ENCODE results near the gene FSTL5.

The FSTL5 gene

GRCh38 chr4:161827013-161827412, 336.8 kb downstream of the FSTL5 start:
- no peak for DNase-seq (ENCODE audit: low spot score in 2 of 2)
- H3K27me3 ChIP-seq (ENCODE audit: low read depth): no peaks in the 10 kb centered on the region
- no peaks in the 10 kb centered on the region for H3K4me1 ChIP-seq
- H3K9me3 ChIP-seq: no peaks in the 10 kb centered on the region
- no peak overlapping the region for H3K4me3 ChIP-seq
- in situ Hi-C loops (cut with MboI; ENCODE audit: low sequenced_read_pairs): no loop called here
- H3K36me3 ChIP-seq (replicated peaks): no peaks in the 10 kb centered on the region

DNA sequence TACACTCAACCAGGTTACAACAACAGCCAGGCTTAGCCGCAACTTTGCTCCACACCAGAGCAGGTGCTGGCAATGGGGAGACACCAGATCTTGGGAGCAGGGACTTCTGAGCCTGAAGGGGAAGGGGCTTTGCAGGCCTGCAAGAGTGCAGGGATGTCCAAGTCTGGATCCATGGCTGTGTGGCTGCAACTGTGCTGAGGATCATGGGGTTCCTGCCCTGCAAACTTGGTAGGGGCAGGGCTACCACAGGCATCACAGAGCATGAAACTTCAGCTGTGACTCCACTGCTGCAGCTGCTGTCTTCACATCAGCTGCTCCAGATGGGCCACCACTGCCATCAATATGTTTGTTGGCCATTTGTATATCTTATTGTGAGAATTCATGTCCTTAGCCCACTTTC, 340.4 kb downstream of the FSTL5 start:
- no peaks in the 10 kb centered on the region for H3K36me3 ChIP-seq (replicated peaks)
- H3K9me3 ChIP-seq: no peaks in the 10 kb centered on the region
- no peak for DNase-seq (ENCODE audit: low spot score in 2 of 2)
- no peak overlapping the region for H3K4me3 ChIP-seq
- H3K27me3 ChIP-seq (ENCODE audit: low read depth): no peaks in the 10 kb centered on the region
- in situ Hi-C loops (cut with MboI; ENCODE audit: low sequenced_read_pairs): no loop called here
- no peaks in the 10 kb centered on the region for H3K4me1 ChIP-seq

GRCh38 chr4:161822174-161822573, 341.6 kb downstream of the FSTL5 start:
- no peak overlapping the region for H3K4me3 ChIP-seq
- no peaks in the 10 kb centered on the region for H3K36me3 ChIP-seq (replicated peaks)
- in situ Hi-C loops (cut with MboI; ENCODE audit: low sequenced_read_pairs): no loop called here
- no peaks in the 10 kb centered on the region for H3K4me1 ChIP-seq
- no peak for DNase-seq (ENCODE audit: low spot score in 2 of 2)
- no peaks in the 10 kb centered on the region for H3K27me3 ChIP-seq (ENCODE audit: low read depth)
- no peaks in the 10 kb centered on the region for H3K9me3 ChIP-seq

GRCh38 chr4:161817914-161818313, 345.9 kb downstream of the FSTL5 start:
- Histone ChIP-seq H3K27me3 (ENCODE audit: low read depth) (no peaks in the 10 kb centered on the region), H3K9me3 (no peaks in the 10 kb centered on the region), H3K4me1 (no peaks in the 10 kb centered on the region), H3K36me3 (replicated peaks) (no peaks in the 10 kb centered on the region), H3K4me3 (no peak overlapping the region)
- no peak for DNase-seq (ENCODE audit: low spot score in 2 of 2)
- in situ Hi-C loops (cut with MboI; ENCODE audit: low sequenced_read_pairs): no loop called here

- no peak overlapping the region for H3K4me3 ChIP-seq
- DNase-seq (ENCODE audit: low spot score in 2 of 2): no peak
- in situ Hi-C loops (cut with MboI; ENCODE audit: low sequenced_read_pairs): no loop called here
- no peaks in the 10 kb centered on the region for H3K36me3 ChIP-seq (replicated peaks)
- H3K4me1 ChIP-seq: no peaks in the 10 kb centered on the region
- no peaks in the 10 kb centered on the region for H3K9me3 ChIP-seq
- H3K27me3 ChIP-seq (ENCODE audit: low read depth): no peaks in the 10 kb centered on the region
Measured at GRCh38 chr4:161816958-161817357, 346.8 kb downstream of the FSTL5 start.

GRCh38 chr4:161815841-161816240, 348.0 kb downstream of the FSTL5 start:
- H3K27me3 ChIP-seq (ENCODE audit: low read depth): no peaks in the 10 kb centered on the region
- H3K4me1 ChIP-seq: no peaks in the 10 kb centered on the region
- no peak for DNase-seq (ENCODE audit: low spot score in 2 of 2)
- no peaks in the 10 kb centered on the region for H3K9me3 ChIP-seq
- no peaks in the 10 kb centered on the region for H3K36me3 ChIP-seq (replicated peaks)
- in situ Hi-C loops (cut with MboI; ENCODE audit: low sequenced_read_pairs): no loop called here
- no peak overlapping the region for H3K4me3 ChIP-seq

DNA sequence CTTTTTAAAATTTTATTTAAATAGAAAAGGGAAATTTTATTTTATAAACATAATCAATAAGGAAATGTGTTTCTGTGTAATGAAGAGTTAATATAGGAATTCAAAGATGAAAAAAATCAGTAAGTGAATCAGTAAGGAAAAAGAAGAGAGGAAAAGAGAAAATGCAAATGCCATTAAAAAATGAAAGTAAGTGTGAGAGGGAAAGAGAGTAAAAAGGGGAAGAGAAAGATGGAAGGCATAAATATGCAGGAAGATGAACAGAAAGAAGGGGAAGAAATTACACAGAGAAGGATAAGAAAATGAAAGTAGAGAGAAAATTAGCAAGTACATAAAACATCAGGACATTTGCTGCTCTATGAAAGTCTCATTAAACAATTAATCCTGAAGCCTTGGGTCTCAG, 349.9 kb downstream of the FSTL5 start:
- no peak for DNase-seq (ENCODE audit: low spot score in 2 of 2)
- no peaks in the 10 kb centered on the region for H3K36me3 ChIP-seq (replicated peaks)
- H3K9me3 ChIP-seq: no peaks in the 10 kb centered on the region
- no peak overlapping the region for H3K4me3 ChIP-seq
- H3K27me3 ChIP-seq (ENCODE audit: low read depth): no peaks in the 10 kb centered on the region
- in situ Hi-C loops (cut with MboI; ENCODE audit: low sequenced_read_pairs): no loop called here
- H3K4me1 ChIP-seq: no peaks in the 10 kb centered on the region

DNA sequence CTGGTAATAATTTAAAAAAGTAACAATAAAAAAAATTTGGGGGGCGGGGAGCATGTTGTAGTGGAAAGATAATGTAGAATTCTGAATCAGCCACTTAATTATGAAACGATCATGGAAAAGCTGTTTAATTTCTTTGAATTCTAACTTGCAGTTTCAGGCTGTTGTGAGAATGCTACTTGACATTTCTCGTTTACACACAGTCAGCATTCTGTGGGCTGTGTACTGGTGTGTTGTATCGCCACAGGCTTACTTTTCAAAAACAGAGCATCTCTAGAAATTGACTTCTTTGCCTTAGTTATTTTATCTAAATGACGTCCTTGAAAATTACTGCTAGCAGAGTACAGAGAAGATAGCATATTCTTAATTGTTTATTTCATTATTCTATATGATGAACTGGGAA, 350.4 kb downstream of the FSTL5 start:
- no peaks in the 10 kb centered on the region for H3K4me1 ChIP-seq
- no peaks in the 10 kb centered on the region for H3K36me3 ChIP-seq (replicated peaks)
- in situ Hi-C loops (cut with MboI; ENCODE audit: low sequenced_read_pairs): no loop called here
- DNase-seq (ENCODE audit: low spot score in 2 of 2): no peak
- H3K9me3 ChIP-seq: no peaks in the 10 kb centered on the region
- no peaks in the 10 kb centered on the region for H3K27me3 ChIP-seq (ENCODE audit: low read depth)
- no peak overlapping the region for H3K4me3 ChIP-seq

- Histone ChIP-seq H3K4me3 (no peak overlapping the region), H3K36me3 (replicated peaks) (no peaks in the 10 kb centered on the region), H3K27me3 (ENCODE audit: low read depth) (no peaks in the 10 kb centered on the region), H3K9me3 (no peaks in the 10 kb centered on the region), H3K4me1 (no peaks in the 10 kb centered on the region)
- DNase-seq (ENCODE audit: low spot score in 2 of 2): no peak
- in situ Hi-C loops (cut with MboI; ENCODE audit: low sequenced_read_pairs): no loop called here
Measured at GRCh38 chr4:161803171-161803570, 360.6 kb downstream of the FSTL5 start.

DNA sequence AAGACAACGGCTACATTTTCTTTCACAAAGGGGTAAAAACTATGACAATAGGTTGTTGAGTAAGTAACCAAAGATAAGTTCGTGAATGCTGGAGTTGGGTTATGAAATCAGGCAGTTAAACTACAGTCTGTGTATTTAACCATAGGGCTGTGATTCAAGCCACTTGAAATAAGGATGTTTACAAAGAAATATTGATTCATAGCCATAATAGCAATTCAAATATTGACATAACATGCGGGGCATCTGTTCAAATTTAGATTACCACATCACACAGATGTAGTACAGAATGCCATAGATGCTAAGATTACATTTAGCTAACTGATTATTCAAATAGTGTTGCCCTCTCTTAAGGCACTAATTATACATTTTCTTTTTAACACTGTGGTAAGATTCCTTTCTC, 364.1 kb downstream of the FSTL5 start:
- Histone ChIP-seq H3K4me3 (no peak overlapping the region), H3K36me3 (replicated peaks) (no peaks in the 10 kb centered on the region), H3K27me3 (ENCODE audit: low read depth) (no peaks in the 10 kb centered on the region), H3K9me3 (no peaks in the 10 kb centered on the region), H3K4me1 (no peaks in the 10 kb centered on the region)
- in situ Hi-C loops (cut with MboI; ENCODE audit: low sequenced_read_pairs): no loop called here
- no peak for DNase-seq (ENCODE audit: low spot score in 2 of 2)

DNA sequence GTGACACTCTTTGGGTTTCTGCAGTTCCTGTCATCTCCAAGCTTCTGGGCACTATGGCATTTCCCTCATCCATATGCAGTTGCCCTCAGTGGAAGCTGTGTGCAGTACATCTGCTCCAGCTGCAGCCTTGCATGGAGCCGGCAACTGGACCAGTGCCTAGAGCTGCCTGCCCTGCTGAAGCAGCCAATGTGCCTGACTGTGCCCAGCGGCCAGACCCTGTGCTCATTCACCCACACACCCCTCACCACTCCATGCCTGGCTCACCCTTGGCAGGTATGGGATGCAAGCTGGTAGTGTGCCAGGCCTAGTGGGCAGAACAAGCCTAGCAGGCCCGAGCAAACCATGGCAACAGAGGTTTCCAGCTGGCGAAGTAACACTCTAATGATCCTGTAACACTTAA, 370.8 kb downstream of the FSTL5 start:
- no peaks in the 10 kb centered on the region for H3K27me3 ChIP-seq (ENCODE audit: low read depth)
- DNase-seq (ENCODE audit: low spot score in 2 of 2): no peak
- no peaks in the 10 kb centered on the region for H3K36me3 ChIP-seq (replicated peaks)
- in situ Hi-C loops (cut with MboI; ENCODE audit: low sequenced_read_pairs): no loop called here
- no peak overlapping the region for H3K4me3 ChIP-seq
- H3K9me3 ChIP-seq: no peaks in the 10 kb centered on the region
- H3K4me1 ChIP-seq: no peaks in the 10 kb centered on the region

- Histone ChIP-seq H3K4me3 (no peak overlapping the region), H3K27me3 (ENCODE audit: low read depth) (no peaks in the 10 kb centered on the region), H3K9me3 (no peaks in the 10 kb centered on the region), H3K36me3 (replicated peaks) (no peaks in the 10 kb centered on the region), H3K4me1 (no peaks in the 10 kb centered on the region)
- DNase-seq (ENCODE audit: low spot score in 2 of 2): no peak
- in situ Hi-C loops (cut with MboI; ENCODE audit: low sequenced_read_pairs): no loop called here
Measured at GRCh38 chr4:161791796-161792556, 371.8 kb downstream of the FSTL5 start.

GRCh38 chr4:161767116-161767515, 396.7 kb downstream of the FSTL5 start:
- DNase-seq (ENCODE audit: low spot score in 2 of 2): no peak
- Histone ChIP-seq H3K9me3 (no peaks in the 10 kb centered on the region), H3K27me3 (ENCODE audit: low read depth) (no peaks in the 10 kb centered on the region), H3K4me3 (no peak overlapping the region), H3K36me3 (replicated peaks) (no peaks in the 10 kb centered on the region), H3K4me1 (no peaks in the 10 kb centered on the region; the same call in 1 of the 2 replicates)
- in situ Hi-C loops (cut with MboI; ENCODE audit: low sequenced_read_pairs): no loop called here

- Histone ChIP-seq H3K4me1 (no peaks in the 10 kb centered on the region; the same call in 1 of the 2 replicates), H3K36me3 (replicated peaks) (no peaks in the 10 kb centered on the region), H3K9me3 (no peaks in the 10 kb centered on the region), H3K27me3 (ENCODE audit: low read depth) (no peaks in the 10 kb centered on the region), H3K4me3 (no peak overlapping the region)
- DNase-seq (ENCODE audit: low spot score in 2 of 2): no peak
- in situ Hi-C loops (cut with MboI; ENCODE audit: low sequenced_read_pairs): no loop called here
Measured at GRCh38 chr4:161762796-161763195, 401.0 kb downstream of the FSTL5 start.

- Histone ChIP-seq H3K4me1 (no peaks in the 10 kb centered on the region), H3K27me3 (ENCODE audit: low read depth) (no peaks in the 10 kb centered on the region), H3K36me3 (replicated peaks) (no peaks in the 10 kb centered on the region), H3K9me3 (no peaks in the 10 kb centered on the region), H3K4me3 (no peak overlapping the region)
- in situ Hi-C loops (cut with MboI; ENCODE audit: low sequenced_read_pairs): no loop called here
- DNase-seq (ENCODE audit: low spot score in 2 of 2): no peak
Measured at GRCh38 chr4:161760008-161760407, 403.8 kb downstream of the FSTL5 start.
